Activated T-helper 1 cell treated with anti-CD3 and anti-CD28 coated beads, Interleukin-12 subunit alpha, Interleukin-12 subunit beta, Interleukin-2, Interleukin-4 antibody, amounts not matched to agents 30 ng/mL and 10 ng/mL and 1 ng/mL, durations not matched to agents 14 hours and 24 hours and 36 hours (primary cell): ENCODE results near the gene CTSW. TPM values are rescaled to one million over a fixed set of nuclear protein-coding genes. Genes with fewer than 3 reads are reported as not detected.
"Not testable (repeated sequence)": the region's sequence is repeated elsewhere in the genome, so short reads cannot be mapped to it uniquely, and the experiment has no call there.

Experiments
- DNase-seq: peaks from one replicate; pipeline ENCODE4 v3.0.0; 2021; ENCODE audit warnings: low spot score
- H3K27ac Mint-ChIP-seq: one replicate; pipeline ENCODE4 v1.8.0; 2021; ENCODE audit warnings: mild to moderate bottlenecking, mixed read lengths
- H3K27me3 Mint-ChIP-seq: one replicate; pipeline ENCODE4 v1.8.0; 2022; ENCODE audit warnings: mild to moderate bottlenecking, moderate library complexity, mixed read lengths; ENCODE audit not compliant: insufficient read depth
- H3K36me3 Mint-ChIP-seq: one replicate; pipeline ENCODE4 v1.8.0; 2021; ENCODE audit warnings: low read depth, mixed read lengths
- H3K4me1 Mint-ChIP-seq: one replicate; pipeline ENCODE4 v1.8.0; 2021; ENCODE audit warnings: low read depth, mixed read lengths
- H3K4me3 Mint-ChIP-seq: one replicate; pipeline ENCODE4 v1.8.0; 2021; ENCODE audit warnings: mild to moderate bottlenecking, moderate library complexity, mixed read lengths
- H3K9me3 Mint-ChIP-seq: one replicate; pipeline ENCODE4 v1.8.0; 2021; ENCODE audit warnings: mixed read lengths
- intact Hi-C: fragments of 100-400 bp; cut with micrococcal nuclease; formaldehyde crosslinking; loops from one replicate; pipeline ENCODE4 v1.15.1; 2024
- total RNA-seq: library from RNA; stranded (reverse); gene quantifications from 2 replicates; pipeline ENCODE4 v1.2.3, GENCODE V29; 2022

CTSW gene
- total RNA-seq, 1 donor from 2014 or later = 7.4 TPM

- Mint-ChIP-seq H3K4me1 (peaks cover 53% of the 10 kb centered on the region), H3K36me3 (peaks cover 35% of the 10 kb centered on the region), H3K4me3 (peak overlapping the region; percentile 99), H3K9me3 (no peaks in the 10 kb centered on the region), H3K27me3 (no peaks in the 10 kb centered on the region), H3K27ac (peak overlapping the region; percentile 96)
- no peak for DNase-seq
- intact Hi-C loops = loop anchor here (1.0 to 2.0 kb wide), 7 partner anchors 14 to 272 kb away; partner anchors contain the start of genes BANF1, EIF1AD, MUS81 and PCNX3
Observed at GRCh38 chr11:65887723-65888162, 8.1 kb downstream of the CTSW start.

GRCh38 chr11:65888163-65888814 is 8.7 kb downstream of the CTSW start, which contains the start of gene FIBP:
Gene FIBP (minus strand): TSS chr11:65888471. CDS start chr11:65888418, 53 bp downstream.
- Mint-ChIP-seq H3K4me3 (peak within 1 kb of the TSS; percentile 99), H3K27me3 (no peaks in the 10 kb centered on the region), H3K27ac (peak within 1 kb of the TSS; percentile 96), H3K9me3 (no peaks in the 10 kb centered on the region), H3K36me3 (peaks cover 36% of the 10 kb centered on the region), H3K4me1 (peaks cover 58% of the 10 kb centered on the region)
- intact Hi-C loops = loop anchor here (1.0 to 2.0 kb wide), 7 partner anchors 15 to 273 kb away; partner anchors contain the start of genes BANF1, EIF1AD, MUS81 and PCNX3
- peak; percentile 90 for DNase-seq

GRCh38 chr11:65890324-65891218 is 10.9 kb downstream of the CTSW start, which contains the start of gene CCDC85B:
Gene CCDC85B (plus strand): TSS chr11:65890673. CDS start chr11:65890784, 111 bp downstream.
- Mint-ChIP-seq H3K4me1 (peaks cover 58% of the 10 kb centered on the region), H3K27me3 (no peaks in the 10 kb centered on the region), H3K9me3 (no peaks in the 10 kb centered on the region), H3K27ac (peak within 1 kb of the TSS; percentile 96), H3K4me3 (peak within 1 kb of the TSS; percentile 99), H3K36me3 (peaks cover 27% of the 10 kb centered on the region)
- intact Hi-C loops = loop anchor here (1.0 to 5.0 kb wide), 5 partner anchors 10 to 377 kb away; partner anchors contain the start of genes C11orf68, DRAP1, FOSL1 and KAT5
- peak; percentile 98 for DNase-seq

GRCh38 chr11:65891219-65892136 is 11.8 kb downstream of the CTSW start:
- H3K27ac Mint-ChIP-seq = peak overlapping the region; percentile 86
- intact Hi-C loops = loop anchor here (5.0 kb wide), 2 partner anchors 161 to 376 kb away; partner anchors contain the start of genes RAB1B and SF3B2
- H3K36me3 Mint-ChIP-seq = peaks cover 33% of the 10 kb centered on the region
- no peaks in the 10 kb centered on the region for H3K27me3 Mint-ChIP-seq
- peak overlapping the region; percentile 85 for H3K4me3 Mint-ChIP-seq
- no peaks in the 10 kb centered on the region for H3K9me3 Mint-ChIP-seq
- DNase-seq = no peak
- H3K4me1 Mint-ChIP-seq = peaks cover 63% of the 10 kb centered on the region

- peaks cover 63% of the 10 kb centered on the region for H3K4me1 Mint-ChIP-seq
- H3K27ac Mint-ChIP-seq = peak overlapping the region; percentile 86
- not testable (repeated sequence) for H3K9me3 Mint-ChIP-seq, DNase-seq, H3K27me3 Mint-ChIP-seq
- intact Hi-C loops = loop anchor here (5.0 kb wide), 2 partner anchors 160 to 375 kb away; partner anchors contain the start of genes RAB1B and SF3B2
- H3K4me3 Mint-ChIP-seq = peak overlapping the region; percentile 85
- H3K36me3 Mint-ChIP-seq = peaks cover 32% of the 10 kb centered on the region
Observed at GRCh38 chr11:65892137-65892540, 12.5 kb downstream of the CTSW start.

- intact Hi-C loops = loop anchor here (5.0 kb wide), 2 partner anchors 160 to 375 kb away; partner anchors contain the start of genes RAB1B and SF3B2
- H3K4me3 Mint-ChIP-seq = peak overlapping the region; percentile 85
- H3K27me3 Mint-ChIP-seq = no peaks in the 10 kb centered on the region
- H3K36me3 Mint-ChIP-seq = peaks cover 36% of the 10 kb centered on the region
- H3K27ac Mint-ChIP-seq = peak overlapping the region; percentile 86
- no peaks in the 10 kb centered on the region for H3K9me3 Mint-ChIP-seq
- H3K4me1 Mint-ChIP-seq = peaks cover 63% of the 10 kb centered on the region
- DNase-seq = no peak
Observed at GRCh38 chr11:65892661-65893317, 13.2 kb downstream of the CTSW start.

- H3K27me3 Mint-ChIP-seq = no peaks in the 10 kb centered on the region
- H3K4me3 Mint-ChIP-seq = peak overlapping the region; percentile 85
- no peaks in the 10 kb centered on the region for H3K9me3 Mint-ChIP-seq
- DNase-seq = no peak
- H3K4me1 Mint-ChIP-seq = peaks cover 57% of the 10 kb centered on the region
- intact Hi-C loops = loop anchor here (5.0 kb wide), 2 partner anchors 158 to 373 kb away; partner anchors contain the start of genes RAB1B and SF3B2
- peak overlapping the region; percentile 84 for H3K27ac Mint-ChIP-seq
- peaks cover 34% of the 10 kb centered on the region for H3K36me3 Mint-ChIP-seq
Observed at GRCh38 chr11:65894034-65894591, 14.5 kb downstream of the CTSW start.

GRCh38 chr11:65895482-65895981 is 15.9 kb downstream of the CTSW start:
- Mint-ChIP-seq H3K36me3 (peaks cover 34% of the 10 kb centered on the region), H3K27me3 (no peaks in the 10 kb centered on the region), H3K4me3 (peak overlapping the region; percentile 71), H3K4me1 (peaks cover 44% of the 10 kb centered on the region), H3K27ac (peak overlapping the region; percentile 40), H3K9me3 (no peaks in the 10 kb centered on the region)
- intact Hi-C loops = no loop called here
- DNase-seq = no peak

- peaks cover 44% of the 10 kb centered on the region for H3K4me1 Mint-ChIP-seq
- H3K27ac Mint-ChIP-seq = peak overlapping the region; percentile 43
- intact Hi-C loops = no loop called here
- no peaks in the 10 kb centered on the region for H3K27me3 Mint-ChIP-seq
- no peak for DNase-seq
- H3K4me3 Mint-ChIP-seq = no peak overlapping the region
- H3K36me3 Mint-ChIP-seq = peaks cover 34% of the 10 kb centered on the region
- H3K9me3 Mint-ChIP-seq = no peaks in the 10 kb centered on the region
Observed at GRCh38 chr11:65896034-65896999, 16.7 kb downstream of the CTSW start.

- peaks cover 45% of the 10 kb centered on the region for H3K4me1 Mint-ChIP-seq
- peak overlapping the region; percentile 67 for H3K4me3 Mint-ChIP-seq
- no peak for DNase-seq
- no peak overlapping the region for H3K27ac Mint-ChIP-seq
- peaks cover 31% of the 10 kb centered on the region for H3K36me3 Mint-ChIP-seq
- H3K9me3 Mint-ChIP-seq = no peaks in the 10 kb centered on the region
- intact Hi-C loops = no loop called here
- H3K27me3 Mint-ChIP-seq = no peaks in the 10 kb centered on the region
Observed at GRCh38 chr11:65897020-65897471, 17.4 kb downstream of the CTSW start.
